ENCODE data around the gene POP4.

DNA sequence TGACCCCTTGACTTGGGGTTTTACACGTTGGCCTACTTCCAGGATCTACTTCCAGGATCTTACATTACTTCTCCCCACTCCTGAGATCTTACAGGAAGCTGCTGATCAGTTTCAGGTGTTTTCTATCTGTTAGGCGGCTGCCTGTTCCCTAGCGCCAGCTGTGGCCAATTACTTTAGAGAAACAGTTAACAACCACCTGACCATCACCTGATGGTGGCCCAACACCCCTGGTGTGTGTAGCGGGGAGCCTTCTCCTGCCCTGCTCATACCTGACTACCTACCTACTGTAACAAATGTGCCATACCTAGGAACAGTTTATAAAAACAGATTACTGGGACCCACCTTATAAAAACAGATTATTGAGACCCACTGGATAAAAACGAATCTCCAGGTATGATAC, 2.8 kb upstream of the POP4 start:
- TF ChIP-seq CBX5 (IDR thresholded peaks at IDR 0.05; ENCODE audit: low read depth, low read length) (no peak), RBBP5 (IDR thresholded peaks at IDR 0.05; ENCODE audit: borderline replicate concordance, low read depth, low read length) (no peak), JUND (IDR thresholded peaks at IDR 0.05; ENCODE audit: low read length) (no peak), SRF (IDR thresholded peaks at IDR 0.05; ENCODE audit: low read depth, low read length) (no peak), CEBPB (IDR thresholded peaks at IDR 0.05; ENCODE audit: low read depth, low read length) (no peak), FOSL1 (IDR thresholded peaks at IDR 0.05; ENCODE audit: insufficient read depth, low read depth, low read length) (no peak), TCF12 (IDR thresholded peaks at IDR 0.05; ENCODE audit: low read depth, low read length) (no peak), CHD1 (IDR thresholded peaks at IDR 0.05; ENCODE audit: low read depth, low read length) (no peak), NANOG (IDR thresholded peaks at IDR 0.05; ENCODE audit: insufficient read depth, low read depth, low read length, poor library complexity, severe bottlenecking) (no peak), POLR2A (IDR thresholded peaks at IDR 0.05; ENCODE audit: control extremely low read depth in 1 of 2, low read depth in 2 of 2, low read length in 2 of 2) (no peak), HDAC6 (IDR thresholded peaks at IDR 0.05; ENCODE audit: low read depth, low read length) (no peak), RXRA (IDR thresholded peaks at IDR 0.05; ENCODE audit: insufficient read depth, low read depth, low read length) (no peak), ASH2L (IDR thresholded peaks at IDR 0.05; ENCODE audit: low read length) (no peak)
- TF ChIP-seq, protein P1, sequence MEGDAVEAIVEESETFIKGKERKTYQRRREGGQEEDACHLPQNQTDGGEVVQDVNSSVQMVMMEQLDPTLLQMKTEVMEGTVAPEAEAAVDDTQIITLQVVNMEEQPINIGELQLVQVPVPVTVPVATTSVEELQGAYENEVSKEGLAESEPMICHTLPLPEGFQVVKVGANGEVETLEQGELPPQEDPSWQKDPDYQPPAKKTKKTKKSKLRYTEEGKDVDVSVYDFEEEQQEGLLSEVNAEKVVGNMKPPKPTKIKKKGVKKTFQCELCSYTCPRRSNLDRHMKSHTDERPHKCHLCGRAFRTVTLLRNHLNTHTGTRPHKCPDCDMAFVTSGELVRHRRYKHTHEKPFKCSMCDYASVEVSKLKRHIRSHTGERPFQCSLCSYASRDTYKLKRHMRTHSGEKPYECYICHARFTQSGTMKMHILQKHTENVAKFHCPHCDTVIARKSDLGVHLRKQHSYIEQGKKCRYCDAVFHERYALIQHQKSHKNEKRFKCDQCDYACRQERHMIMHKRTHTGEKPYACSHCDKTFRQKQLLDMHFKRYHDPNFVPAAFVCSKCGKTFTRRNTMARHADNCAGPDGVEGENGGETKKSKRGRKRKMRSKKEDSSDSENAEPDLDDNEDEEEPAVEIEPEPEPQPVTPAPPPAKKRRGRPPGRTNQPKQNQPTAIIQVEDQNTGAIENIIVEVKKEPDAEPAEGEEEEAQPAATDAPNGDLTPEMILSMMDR (IDR thresholded peaks at IDR 0.05; ENCODE audit: control extremely low read depth in 1 of 3, insufficient read depth in 1 of 3, low read depth in 1 of 3, low read length in 3 of 3), result no peak
